EH (cell line): ENCODE results near the gene TRIM38.
"Not testable (repeated sequence)": the region's sequence is repeated elsewhere in the genome, so short reads cannot be mapped to it uniquely, and the experiment has no call there.

Experiments
- DNase-seq: peaks from one replicate; pipeline ENCODE4 v3.0.0-alpha.2; 2015; ENCODE audit warnings: low read depth

Gene TRIM38

GRCh38 chr6:25942561-25943147, 19.9 kb upstream of the TRIM38 start:
- peak; percentile 49 for DNase-seq

GRCh38 chr6:25943887-25944286, 18.7 kb upstream of the TRIM38 start:
- no peak for DNase-seq

- no peak for DNase-seq
These were observed 17.7 kb upstream of the TRIM38 start for GRCh38 chr6:25944688-25945574.

GRCh38 chr6:25945738-25946137, 16.9 kb upstream of the TRIM38 start:
- not testable (repeated sequence) for DNase-seq

GRCh38 chr6:25946631-25947030, 16.0 kb upstream of the TRIM38 start:
- no peak for DNase-seq

- DNase-seq, result not testable (repeated sequence)
These were observed 15.1 kb upstream of the TRIM38 start for GRCh38 chr6:25947492-25947891.

- DNase-seq, result no peak
These were observed 12.9 kb upstream of the TRIM38 start for GRCh38 chr6:25949695-25950094.

- no peak for DNase-seq
These were observed 12.3 kb upstream of the TRIM38 start for GRCh38 chr6:25950297-25950696.

GRCh38 chr6:25951296-25952032, 11.1 kb upstream of the TRIM38 start:
- no peak for DNase-seq

GRCh38 chr6:25952535-25952934, 10.1 kb upstream of the TRIM38 start:
- no peak for DNase-seq

- DNase-seq, result no peak
These were observed 8.9 kb upstream of the TRIM38 start for GRCh38 chr6:25953733-25954132.

- DNase-seq, result no peak
These were observed 7.8 kb upstream of the TRIM38 start for GRCh38 chr6:25954756-25955155.

- no peak for DNase-seq
These were observed 6.4 kb upstream of the TRIM38 start for GRCh38 chr6:25956226-25956625.

GRCh38 chr6:25958700-25959162, 3.9 kb upstream of the TRIM38 start:
- DNase-seq, result no peak

- peak; percentile 45 for DNase-seq
These were observed 2.6 kb upstream of the TRIM38 start for GRCh38 chr6:25959890-25960536.

- DNase-seq, result no peak
These were observed 1.9 kb upstream of the TRIM38 start for GRCh38 chr6:25960734-25961133.

- no peak for DNase-seq
These were observed 918 bp upstream of the TRIM38 start for GRCh38 chr6:25961619-25962148.

- DNase-seq, result peak; percentile 29
These were observed 973 bp downstream of the TRIM38 start for GRCh38 chr6:25963426-25964123.

- no peak for DNase-seq
These were observed 2.5 kb downstream of the TRIM38 start for GRCh38 chr6:25965058-25965457.

GRCh38 chr6:25966711-25967110, 4.1 kb downstream of the TRIM38 start:
- DNase-seq, result no peak

- DNase-seq, result no peak
These were observed 6.2 kb downstream of the TRIM38 start for GRCh38 chr6:25968769-25969168.
